B cell (primary cell): ENCODE data around the gene KHDC3L. TPM values are rescaled to one million over a fixed set of nuclear protein-coding genes. Genes with fewer than 3 reads are reported as not detected.

Experiments
- ATAC-seq: fragments of 200-7000 bp; cut with Tn5 transposase; one replicate; pipeline ENCODE4 v1.10.0; 2021; ENCODE audit warnings: low read depth, mild to moderate bottlenecking, moderate number of reproducible peaks, moderate library complexity
- CTCF ChIA-PET: fragments of 350-600 bp; sonication (Branson Sonifier 250); formaldehyde crosslinking; loops from one replicate; lab custom pipeline; 2021; ENCODE audit warnings: antibody characterized with exemption, inconsistent platforms; lab: Charles Lee
- POLR2A ChIA-PET: fragments of 350-600 bp; sonication (Branson Sonifier 250); formaldehyde crosslinking; loops from one replicate; lab custom pipeline; 2021; ENCODE audit warnings: antibody characterized with exemption; lab: Charles Lee
- DNase-seq: peaks from one replicate; pipeline ENCODE4 v3.0.0; 2013
- H2AFZ ChIP-seq: 2 replicates; pipeline ENCODE4 v1.6.1; 2012; ENCODE audit warnings: mild to moderate bottlenecking, low read depth, low read length; ENCODE audit not compliant: insufficient read depth, poor library complexity, severe bottlenecking
- H3K27ac ChIP-seq, 2 donors: 1 replicate in 1 of 2; 2 replicates in 1 of 2; pipeline ENCODE4 v1.5.1; 2012 to 2013; ENCODE audit warnings: low read length in 2 of 2, mild to moderate bottlenecking in 2 of 2, moderate library complexity in 1 of 2
- H3K27me3 ChIP-seq, 4 experiments: fragments of 200-600 bp in 1 of 4; sonication (generic) in 1 of 4; replicated peaks in 1 of 4; 1 replicate in 2 of 4; 2 replicates in 2 of 4; pipeline versions ENCODE4 v1.6.1 to v1.7.0; 2013 to 2016; ENCODE audit warnings: low read length in 3 of 4, mild to moderate bottlenecking in 2 of 4, mixed read lengths in 1 of 4, moderate library complexity in 1 of 4; ENCODE audit not compliant: insufficient read depth in 4 of 4, control insufficient read depth in 3 of 4; ENCODE audit errors: control extremely low read depth in 1 of 4
- H3K36me3 ChIP-seq, 2 experiments: replicated peaks in 1 of 2; 1 replicate in 1 of 2; 2 replicates in 1 of 2; pipeline versions ENCODE4 v1.6.1 to v1.7.1; 2013; ENCODE audit warnings: low read length in 1 of 2; ENCODE audit not compliant: insufficient read depth in 2 of 2, control insufficient read depth in 1 of 2; ENCODE audit errors: control extremely low read depth in 1 of 2, extremely low read depth in 1 of 2
- H3K4me1 ChIP-seq, 2 donors: fragments of 200-600 bp in 1 of 2; sonication (generic) in 1 of 2; 1 replicate in 1 of 2; 2 replicates in 1 of 2; pipeline versions ENCODE4 v1.5.1 to v1.6.1; 2013 to 2017; ENCODE audit warnings: low read length in 2 of 2; ENCODE audit not compliant: control insufficient read depth in 2 of 2, insufficient read depth in 2 of 2
- H3K4me2 ChIP-seq: replicated peaks from 2 replicates; pipeline ENCODE3; 2012; ENCODE audit warnings: mild to moderate bottlenecking, low read depth, low read length; ENCODE audit not compliant: poor library complexity, severe bottlenecking
- H3K4me3 ChIP-seq, 5 experiments: fragments of 200-600 bp in 1 of 5; sonication (generic) in 1 of 5; 1 replicate in 3 of 5; 2 replicates in 2 of 5; pipeline versions ENCODE4 v1.5.1 to v1.7.0; 2011 to 2016; ENCODE audit warnings: low read length in 4 of 5, mild to moderate bottlenecking in 4 of 5, low read depth in 2 of 5, control low read depth in 1 of 5, moderate library complexity in 1 of 5; ENCODE audit not compliant: insufficient read depth in 1 of 5; ENCODE audit errors: control extremely low read depth in 1 of 5, extremely low read depth in 1 of 5
- H3K79me2 ChIP-seq: fragments of 200-600 bp; sonication (generic); one replicate; pipeline ENCODE4 v1.6.0; 2016; ENCODE audit warnings: low read length; ENCODE audit not compliant: control insufficient read depth, insufficient read depth
- H3K9ac ChIP-seq: fragments of 200-600 bp; sonication (generic); 2 replicates; pipeline ENCODE4 v1.6.1; 2017; ENCODE audit warnings: mild to moderate bottlenecking, low read length, moderate library complexity
- H3K9me3 ChIP-seq, 3 donors: one replicate each; pipeline versions ENCODE4 v1.6.1 to v1.7.1; 2013; ENCODE audit warnings: low read length in 2 of 3; ENCODE audit not compliant: control insufficient read depth in 2 of 3, insufficient read depth in 1 of 3; ENCODE audit errors: control extremely low read depth in 1 of 3
- H4K20me1 ChIP-seq: 2 replicates; pipeline ENCODE4 v1.6.0; 2012; ENCODE audit warnings: mild to moderate bottlenecking, low read length; ENCODE audit not compliant: insufficient read depth, control insufficient read depth, poor library complexity, severe bottlenecking
- H3K27ac Mint-ChIP-seq: one replicate; pipeline ENCODE4 v1.8.0; 2021; ENCODE audit warnings: mixed read lengths
- H3K27me3 Mint-ChIP-seq: one replicate; pipeline ENCODE4 v1.8.0; 2021; ENCODE audit warnings: mixed read lengths
- H3K4me1 Mint-ChIP-seq: one replicate; pipeline ENCODE4 v1.8.0; 2021; ENCODE audit warnings: mixed read lengths
- H3K4me3 Mint-ChIP-seq: one replicate; pipeline ENCODE4 v1.8.0; 2021; ENCODE audit warnings: mixed read lengths
- H3K9me3 Mint-ChIP-seq: one replicate; pipeline ENCODE4 v1.8.0; 2022; ENCODE audit warnings: mixed read lengths; ENCODE audit not compliant: insufficient read depth
- CTCF ChIP-seq: fragments of 200-600 bp; IDR thresholded peaks from one replicate; pipeline ENCODE4 v1.8.0; 2022; ENCODE audit warnings: antibody characterized with exemption, mild to moderate bottlenecking
- EZH2 ChIP-seq: IDR thresholded peaks from 2 replicates; pipeline ENCODE4 v1.6.1; 2012; ENCODE audit warnings: borderline replicate concordance, low read depth, mild to moderate bottlenecking, moderate library complexity, low read length; ENCODE audit not compliant: insufficient read depth, poor library complexity, severe bottlenecking
- WGBS: methylation state at CpG from one replicate; pipeline ENCODE4 v1.1.5; 2013; ENCODE audit warnings: missing lambda C conversion rate; ENCODE audit not compliant: insufficient coverage; 5-methylcytosine and 5-hydroxymethylcytosine counted together
- intact Hi-C: fragments of 100-400 bp; cut with micrococcal nuclease; formaldehyde crosslinking; loops from one replicate; pipeline ENCODE4 v1.10.0; 2022
- polyA plus RNA-seq: library from polyadenylated mRNA; depleted of rRNA; stranded (reverse); fragments of >200 nt; gene quantifications from 2 replicates; pipeline ENCODE4 v1.2.3, GENCODE V29; 2012
- total RNA-seq, 2 donors: library from RNA; stranded (reverse); fragments of 120-200 nt in 1 of 2; gene quantifications; 1 replicate in 1 of 2; 2 replicates in 1 of 2; pipeline versions ENCODE4 v1.2.3 to v1.2.4, GENCODE V29; 2013 to 2022

The KHDC3L gene
- total and polyA plus RNA-seq, 2 donors (not counting 1 experiment from before 2014, with no cell fraction given), result not detected

GRCh38 chr6:73349311-73349710, 13.1 kb upstream of the KHDC3L start:
- DNase-seq (no peak), ATAC-seq (no peak)
- WGBS, result no CpG with 5 or more reads among the region's 6 CpGs
- H3K4me3 Mint-ChIP-seq, result no peak overlapping the region
- no peaks in the 10 kb centered on the region for H3K4me1 Mint-ChIP-seq
- intact Hi-C loops, result no loop called here
- Histone ChIP-seq H3K27me3 (peaks cover 0 to 27% (median 19%) of the 10 kb centered on the region in 4 experiments), H3K9me3 (peaks cover 0 to 12% (median 0%) of the 10 kb centered on the region in 3 donors), H2AFZ (no peak overlapping the region), H3K36me3 (no peaks in the 10 kb centered on the region), H3K4me3 (no peak overlapping the region), H3K4me2 (no peak overlapping the region), H3K27ac (no peak overlapping the region), H3K4me1 (no peaks in the 10 kb centered on the region), H4K20me1 (no peaks in the 10 kb centered on the region), H3K79me2 (no peaks in the 10 kb centered on the region), H3K9ac (no peak overlapping the region)
- no peak overlapping the region for H3K27ac Mint-ChIP-seq
- H3K9me3 Mint-ChIP-seq, result no peaks in the 10 kb centered on the region
- TF ChIP-seq CTCF (no peak), EZH2 (no peak)
- H3K27me3 Mint-ChIP-seq, result peaks cover 33% of the 10 kb centered on the region
- POLR2A ChIA-PET, result no interaction called here
- CTCF ChIA-PET, result interaction anchor here (1.7 kb wide), 1 partner anchor 23 kb away, joined by 8 read pairs; no protein-coding TSS in a partner anchor

- no peak within 1 kb of the TSS for H3K4me3 Mint-ChIP-seq
- no peaks in the 10 kb centered on the region for H4K20me1 ChIP-seq
- no peak within 1 kb of the TSS for H3K4me2 ChIP-seq
- no peak within 1 kb of the TSS for H3K27ac ChIP-seq
- H3K79me2 ChIP-seq, result no peaks in the 10 kb centered on the region
- no peak for ATAC-seq
- no peaks in the 10 kb centered on the region for H3K4me1 ChIP-seq
- no peak for DNase-seq
- intact Hi-C loops, result no loop called here
- TF ChIP-seq CTCF, result no peak
- TF ChIP-seq EZH2, result no peak
- CTCF ChIA-PET, result no interaction called here
- H3K27ac Mint-ChIP-seq, result no peak within 1 kb of the TSS
- 77% methylated on average over 43 of the region's 59 CpGs for WGBS
- no peaks in the 10 kb centered on the region for H3K36me3 ChIP-seq
- H3K9ac ChIP-seq, result no peak within 1 kb of the TSS
- no peaks in the 10 kb centered on the region for H3K9me3 Mint-ChIP-seq
- no peak within 1 kb of the TSS for H2AFZ ChIP-seq
- peaks cover 0 to 16% (median 10%) of the 10 kb centered on the region in 4 experiments for H3K27me3 ChIP-seq
- peaks cover 23% of the 10 kb centered on the region for H3K27me3 Mint-ChIP-seq
- H3K4me1 Mint-ChIP-seq, result no peaks in the 10 kb centered on the region
- H3K4me3 ChIP-seq, result no peak within 1 kb of the TSS
- H3K9me3 ChIP-seq, result peaks cover 0 to 7% (median 0%) of the 10 kb centered on the region in 3 donors
- POLR2A ChIA-PET, result no interaction called here
Observed at GRCh38 chr6:73353636-73354593, 8.5 kb upstream of the KHDC3L start, which contains the start of gene DPPA5. TSS of gene DPPA5 (minus strand) at chr6:73354276. CDS start at chr6:73354225, 51 bp downstream.
